Limb (tissue), 2 donors: ENCODE measurements around the gene MED17.

Experiments
- DNase-seq, 2 donors: peaks; one replicate each; pipeline ENCODE4 v3.0.0-alpha.2; 2016; ENCODE audit errors: extremely low spot score in 2 of 2

Gene MED17

DNA sequence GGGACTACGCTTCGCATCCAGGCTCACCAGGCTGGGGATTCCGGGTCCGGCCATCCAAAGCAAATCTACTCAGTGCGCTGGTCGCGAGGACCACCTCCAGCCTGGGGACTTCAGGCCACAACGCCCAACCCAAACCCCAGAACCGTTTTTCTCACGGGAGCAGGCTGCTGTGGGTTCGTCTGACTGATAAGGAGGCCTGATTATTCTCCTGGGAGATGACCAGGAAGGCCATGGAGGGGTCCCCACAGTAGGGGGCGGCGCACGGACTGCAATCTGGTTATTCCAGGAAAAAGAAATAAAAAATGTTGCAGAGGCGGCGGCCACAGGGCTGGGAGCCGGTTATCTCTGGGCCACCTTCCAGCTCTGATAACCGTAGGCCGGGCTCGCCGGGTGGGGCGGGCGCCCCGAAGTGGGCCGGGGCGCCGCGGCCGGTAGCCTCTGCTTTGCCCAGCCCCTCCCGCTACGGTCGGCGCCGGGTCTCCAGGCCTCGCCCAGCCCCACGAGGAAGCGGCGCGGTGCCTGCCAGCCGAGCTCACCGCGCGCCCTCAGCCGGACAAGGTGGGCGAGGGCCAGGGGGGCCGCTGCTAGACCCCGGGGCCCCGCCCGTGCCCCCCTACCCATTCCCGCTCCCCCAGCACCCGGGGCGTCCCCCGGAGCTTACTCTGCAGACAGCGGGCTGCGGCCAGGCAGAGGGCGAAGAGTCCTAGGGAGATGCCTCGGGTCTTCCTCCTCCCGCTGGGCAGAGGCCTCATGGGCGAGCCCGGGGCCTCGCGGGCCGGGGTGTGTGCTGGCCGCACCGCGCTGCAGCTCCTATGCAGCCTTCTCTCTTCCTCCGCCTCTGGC lies 65.9 kb downstream of the MED17 start:
- peak; percentile 13 to 62 for DNase-seq

DNA sequence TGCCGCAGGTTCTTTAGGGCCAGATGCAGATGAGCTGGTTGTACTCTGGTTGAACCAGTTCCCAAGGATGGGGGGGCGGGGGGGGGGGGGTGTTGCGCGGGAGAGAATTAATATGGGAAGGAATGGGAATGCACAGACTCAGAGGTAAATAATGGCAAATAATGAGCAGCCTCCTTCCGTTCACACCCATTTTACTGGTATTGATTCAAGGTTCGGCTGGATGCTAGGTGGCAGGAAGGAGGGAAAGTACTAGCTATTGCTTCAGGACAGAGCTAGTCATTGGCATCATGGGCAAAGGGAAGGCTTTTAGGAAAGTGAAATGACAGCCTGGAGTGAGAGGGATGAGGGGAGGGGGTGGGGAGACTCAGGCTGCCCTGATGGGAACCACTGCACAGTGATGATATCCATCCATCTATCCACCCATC lies 66.5 kb downstream of the MED17 start, which contains the start of gene VSTM5:
Gene VSTM5, minus strand, starts transcription at position 25 of the 425 bp plus-strand sequence. CDS start 116 bp downstream, outside the sequence.
- DNase-seq: no peak

DNA sequence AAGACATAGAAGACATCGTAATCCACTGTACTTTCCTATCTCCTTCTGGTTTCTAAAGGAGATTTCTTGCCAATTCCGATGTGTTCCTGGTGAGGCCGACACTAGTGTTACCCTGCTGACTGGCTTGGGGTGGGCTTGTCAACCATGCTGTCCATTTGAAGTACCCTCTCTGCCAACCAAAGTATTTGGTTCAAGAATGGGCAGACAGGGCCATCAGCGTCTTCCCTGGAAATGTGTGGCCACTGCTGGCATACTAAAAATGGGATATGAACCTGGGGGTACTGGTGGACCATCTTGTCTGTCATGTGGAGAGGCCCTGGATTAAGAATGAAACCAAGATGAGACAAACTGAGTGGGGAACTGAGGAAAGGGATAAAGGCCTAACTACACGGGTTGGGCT lies 68.2 kb downstream of the MED17 start:
- DNase-seq: no peak

DNA sequence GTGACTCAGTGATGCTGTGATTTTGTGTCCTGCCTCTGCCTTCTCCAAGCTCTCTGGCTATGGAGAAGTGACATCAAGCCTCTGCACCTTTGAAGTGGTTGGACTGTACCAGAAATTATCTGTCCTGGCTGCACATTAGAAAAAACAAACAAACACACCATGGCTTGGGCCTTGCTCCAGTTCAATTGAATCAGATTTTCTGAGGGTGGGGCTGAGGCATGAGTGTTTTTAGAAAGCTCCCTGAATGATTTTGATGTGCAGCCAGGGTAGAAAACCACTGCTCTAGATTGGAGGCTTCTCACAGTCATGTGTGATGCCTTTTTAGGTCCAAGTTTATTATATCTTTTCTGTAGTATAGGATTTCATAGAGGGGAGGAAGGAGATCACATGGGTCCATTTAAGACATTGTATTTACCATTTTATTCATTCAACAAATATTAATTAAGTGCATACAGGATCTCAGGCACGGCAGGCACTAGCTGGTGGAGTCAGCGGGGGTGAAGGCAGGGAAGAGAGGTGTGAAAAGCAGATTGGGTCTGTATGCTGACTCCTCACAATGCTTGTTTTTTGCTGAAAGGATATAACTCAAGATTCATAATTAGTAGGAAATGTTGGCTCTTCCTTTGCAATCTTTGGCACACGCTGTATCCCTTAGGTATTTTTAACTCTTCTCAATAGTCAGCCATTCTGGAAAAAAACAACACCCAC lies 73.5 kb downstream of the MED17 start:
- peak in 1 of 2 donors; percentile 10 for DNase-seq

DNA sequence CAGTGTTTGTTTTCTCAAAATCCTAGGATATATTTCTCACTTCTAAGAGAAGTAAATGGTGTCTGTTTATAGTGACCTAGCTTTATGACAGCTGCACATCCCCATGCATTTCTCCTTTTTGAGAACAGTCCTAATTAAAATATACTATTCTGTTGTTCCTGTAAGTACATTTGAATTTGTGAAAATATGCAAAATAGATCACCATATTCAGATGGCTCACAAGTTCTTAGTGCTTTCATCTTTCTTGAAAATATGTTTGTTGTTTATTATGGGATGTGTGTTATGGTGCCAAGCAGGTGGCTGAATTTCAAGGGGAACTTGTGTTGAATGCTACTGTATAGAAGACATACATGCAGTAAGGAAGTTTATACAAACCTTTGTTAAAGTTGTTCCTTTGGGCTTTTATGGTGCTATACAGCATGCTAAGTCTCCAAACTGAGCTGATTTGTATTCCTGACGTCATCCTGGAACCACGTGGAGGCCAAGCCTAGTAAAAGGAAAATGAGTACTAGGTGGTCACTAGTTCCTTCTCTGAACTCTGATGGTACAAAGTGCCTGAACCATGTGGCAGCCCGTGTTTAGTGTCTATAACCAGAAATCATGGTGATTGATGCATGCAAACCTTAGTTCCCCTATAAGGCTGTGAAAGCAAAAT lies 74.2 kb downstream of the MED17 start:
- DNase-seq: no peak

DNA sequence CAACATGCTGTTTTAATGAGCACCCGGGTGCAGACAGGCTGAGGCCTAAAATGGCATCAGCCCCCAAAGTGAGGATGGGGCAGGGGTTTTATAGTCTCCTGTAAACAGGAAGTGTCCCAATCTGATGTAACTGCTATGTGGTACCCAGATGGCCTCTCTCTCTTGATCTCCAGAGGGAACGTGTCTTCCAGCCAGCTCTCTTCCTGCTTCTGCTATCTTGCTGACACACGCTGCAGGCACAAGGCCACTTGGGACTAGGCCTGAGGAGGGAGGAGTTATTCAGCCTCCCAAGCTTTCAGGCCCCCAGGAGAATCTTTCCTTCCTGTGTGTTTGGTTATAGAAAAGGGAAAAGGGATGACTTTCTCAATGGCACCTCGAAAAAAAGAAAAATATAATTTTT lies 77.7 kb downstream of the MED17 start:
- DNase-seq: no peak
